A549 treated with Hydrocortisone at 1 μM for 4 hours (cell line): Measurements from ENCODE around the gene ERCC6L2. TPM values are rescaled to one million over a fixed set of nuclear protein-coding genes. Genes with fewer than 3 reads are reported as not detected.

ENCODE experiments used
- total RNA-seq: library from RNA; stranded (reverse); fragments of 200-300 nt; extraction: Qiagen RNA extraction; gene quantifications from 5 replicates; pipeline ENCODE4 v1.2.3, GENCODE V29; 2022

The ERCC6L2 gene
- 9.1 to 15.6 TPM (median 11.8 TPM) in 5 replicates for total RNA-seq

GRCh38 chr9:95875305-95876137 lies at the start of gene ERCC6L2:
TSS of gene ERCC6L2 (plus strand) at chr9:95875691. CDS start at chr9:95876039, 348 bp downstream.

